Adrenal gland (tissue), 12 donors: ENCODE results near the gene SYNDIG1. TPM values are rescaled to one million over a fixed set of nuclear protein-coding genes. Genes with fewer than 3 reads are reported as not detected.

Experiments used
- DNase-seq, 7 donors: peaks; one replicate each; pipeline ENCODE4 v3.0.0-alpha.2; 2019 to 2020
- H3K27ac ChIP-seq, 5 donors: fragments of 200-600 bp; sonication (generic) in 4 of 5; 1 replicate in 3 of 5; 2 replicates in 2 of 5; pipeline versions ENCODE4 v1.5.1 to v1.8.0; 2016 to 2020; ENCODE audit warnings: mild to moderate bottlenecking in 1 of 5
- H3K27me3 ChIP-seq: fragments of 200-600 bp; 2 replicates; pipeline ENCODE4 v1.8.0; 2021
- H3K36me3 ChIP-seq, 2 donors: fragments of 200-600 bp; replicated peaks in 1 of 2; 1 replicate in 1 of 2; 2 replicates in 1 of 2; pipeline versions ENCODE4 v1.5.1 to v1.8.0; 2018 to 2022
- H3K4me1 ChIP-seq, 2 donors: fragments of 200-600 bp; replicated peaks in 1 of 2; 1 replicate in 1 of 2; 2 replicates in 1 of 2; pipeline versions ENCODE4 v1.5.1 to v1.8.0; 2018 to 2021
- H3K4me3 ChIP-seq, 4 donors: fragments of 200-600 bp; sonication (generic) in 3 of 4; one replicate each; pipeline ENCODE4 v1.5.1; 2016 to 2018
- H3K9me3 ChIP-seq, 3 donors: fragments of 200-600 bp; sonication (generic) in 1 of 3; replicated peaks in 1 of 3; 1 replicate in 2 of 3; 2 replicates in 1 of 3; pipeline versions ENCODE4 v1.5.1 to v1.8.0; 2016 to 2021
- CTCF ChIP-seq, 6 experiments: fragments of 450-650 bp in 4 of 6; fragments of 200-600 bp in 2 of 6; sonication (generic) in 1 of 6; IDR thresholded peaks; 1 replicate in 5 of 6; 2 replicates in 1 of 6; pipeline versions ENCODE4 v1.5.1 to v1.8.0; 2016 to 2021; ENCODE audit warnings: antibody characterized with exemption in 6 of 6, mild to moderate bottlenecking in 2 of 6, moderate library complexity in 1 of 6
- POLR2A ChIP-seq, 2 donors: fragments of 450-650 bp; IDR thresholded peaks; one replicate each; pipeline ENCODE4 v1.6.1; 2017; ENCODE audit warnings: antibody characterized with exemption in 2 of 2, mild to moderate bottlenecking in 2 of 2, moderate library complexity in 1 of 2
- WGBS, 4 donors: extraction: QIAGEN DNeasy Blood & Tissue Kit in 2 of 4; methylation state at CpG; one replicate each; pipeline versions ENCODE4 v1.1.5 to v1.1.7; 2013 to 2017; 5-methylcytosine and 5-hydroxymethylcytosine counted together
- intact Hi-C, 2 donors: fragments of 100-400 bp; cut with DNase I; formaldehyde crosslinking; loops; one replicate each; pipeline versions ENCODE4 v1.14.1 to v1.15.0; 2022 to 2023
- polyA plus RNA-seq, 3 donors: library from polyadenylated mRNA; stranded (reverse); fragments of 200-250 nt in 2 of 3; fragments of 350-450 nt in 1 of 3; fragmentation: Illumina TruSeq in 1 of 3; extraction: RNeasy Lipid Tissue Mini Kit (QIAGEN cat#74804) in 1 of 3; gene quantifications; one replicate each; pipeline ENCODE4 v1.2.3, GENCODE V29; 2013 to 2014
- total RNA-seq, 9 donors: library from RNA; depleted of rRNA in 4 of 9; stranded (reverse); fragments of >200 nt in 4 of 9; fragments of 120-200 nt in 1 of 9; fragmentation: NEBNext Ultra II Directional in 1 of 9; extraction: Animal tissue kit (Norgen Biotek cat#: 25700) in 1 of 9; gene quantifications; one replicate each; pipeline versions ENCODE4 v1.1.0 to v1.2.4, GENCODE V29; 2013 to 2023
- donor health status: healthy with polysubstance abuse.
- donor health status: Bipolar disorder and iron deficiency.
- donor health status: DM: yes; HTN: yes; CAD: no.
- donor health status: DM: no; HTN: no; CAD: no.
- donor health status: DM: no; HTN: no; CAD: no.
- donor health status: DM: yes; HTN: yes; CAD: no.

Gene SYNDIG1
- total and polyA plus RNA-seq, 12 donors: 0.26 to 3.6 (median 0.76) TPM

- Histone ChIP-seq H3K4me3 (no peak overlapping the region), H3K27ac (no peak overlapping the region), H3K4me1 (no peaks in the 10 kb centered on the region), H3K9me3 (no peaks in the 10 kb centered on the region), H3K36me3 (no peaks in the 10 kb centered on the region), H3K27me3 (no peaks in the 10 kb centered on the region)
- TF ChIP-seq CTCF (IDR thresholded peaks at IDR 0.05) (no peak), POLR2A (IDR thresholded peaks at IDR 0.05) (no peak)
- intact Hi-C loops: loop anchor here in 1 of 2 donors (10.0 kb wide), 1 partner anchor 53 kb away; no protein-coding TSS in a partner anchor
- 51 to 89% (median 66%) methylated on average over 1 to 7 of the region's 7 CpGs for WGBS, 4 donors
- no peak for DNase-seq
Measured at GRCh38 chr20:24667689-24668383, 198.4 kb downstream of the SYNDIG1 start.

- Histone ChIP-seq H3K27ac (no peak overlapping the region), H3K4me3 (no peak overlapping the region), H3K36me3 (no peaks in the 10 kb centered on the region), H3K27me3 (no peaks in the 10 kb centered on the region), H3K4me1 (no peaks in the 10 kb centered on the region), H3K9me3 (no peaks in the 10 kb centered on the region)
- TF ChIP-seq POLR2A (IDR thresholded peaks at IDR 0.05): no peak
- TF ChIP-seq CTCF (IDR thresholded peaks at IDR 0.05): no peak
- intact Hi-C loops: loop anchor here in 1 of 2 donors (10.0 kb wide), 1 partner anchor 54 kb away; no protein-coding TSS in a partner anchor
- no peak for DNase-seq
- 86 to 95% (median 89%) methylated on average over 2 to 9 of the region's 9 CpGs for WGBS, 4 donors
Measured at GRCh38 chr20:24668384-24668702, 198.9 kb downstream of the SYNDIG1 start.

GRCh38 chr20:24668791-24669190, 199.4 kb downstream of the SYNDIG1 start:
- no peak for DNase-seq
- H3K27me3 ChIP-seq: no peaks in the 10 kb centered on the region
- intact Hi-C loops: loop anchor here in 1 of 2 donors (10.0 kb wide), 1 partner anchor 54 kb away; no protein-coding TSS in a partner anchor
- H3K36me3 ChIP-seq: no peaks in the 10 kb centered on the region
- 74 to 90% (median 87%) methylated on average over 2 to 5 of the region's 5 CpGs for WGBS, 4 donors
- H3K9me3 ChIP-seq: no peaks in the 10 kb centered on the region
- no peak overlapping the region for H3K27ac ChIP-seq
- TF ChIP-seq POLR2A (IDR thresholded peaks at IDR 0.05): no peak
- no peak for TF ChIP-seq CTCF (IDR thresholded peaks at IDR 0.05)
- no peak overlapping the region for H3K4me3 ChIP-seq
- no peaks in the 10 kb centered on the region for H3K4me1 ChIP-seq

GRCh38 chr20:24669701-24670100, 200.3 kb downstream of the SYNDIG1 start:
- TF ChIP-seq CTCF (IDR thresholded peaks at IDR 0.05): no peak
- no peak for TF ChIP-seq POLR2A (IDR thresholded peaks at IDR 0.05)
- Histone ChIP-seq H3K4me3 (no peak overlapping the region), H3K27ac (no peak overlapping the region), H3K9me3 (no peaks in the 10 kb centered on the region), H3K36me3 (no peaks in the 10 kb centered on the region), H3K4me1 (no peaks in the 10 kb centered on the region), H3K27me3 (no peaks in the 10 kb centered on the region)
- DNase-seq: no peak
- WGBS, 4 donors: 71 to 82% (median 77%) methylated on average over 6 to 7 of the region's 7 CpGs
- intact Hi-C loops: loop anchor here in 1 of 2 donors (10.0 kb wide), 1 partner anchor 55 kb away; no protein-coding TSS in a partner anchor
